Lower leg skin (tissue), 4 donors: ENCODE measurements around the gene ISY1. TPM values are rescaled to one million over a fixed set of nuclear protein-coding genes. Genes with fewer than 3 reads are reported as not detected.
A peak's percentile ranks its signal among the peaks of the same experiment; 100 is the strongest.

Experiments
- DNase-seq, 2 donors: peaks; one replicate each; pipeline ENCODE4 v3.0.0-alpha.2; 2019; ENCODE audit warnings: low spot score in 2 of 2
- H3K4me3 ChIP-seq: fragments of 200-600 bp; sonication (generic); 2 replicates; pipeline ENCODE4 v1.5.1; 2017; ENCODE audit warnings: mild to moderate bottlenecking, low read depth; ENCODE audit not compliant: poor library complexity, severe bottlenecking
- POLR2A ChIP-seq, 2 donors: fragments of 450-650 bp; IDR thresholded peaks; one replicate each; pipeline ENCODE4 v1.6.1; 2016 to 2017; ENCODE audit warnings: antibody characterized with exemption in 2 of 2, mild to moderate bottlenecking in 1 of 2, moderate library complexity in 1 of 2
- WGBS, 2 donors: methylation state at CpG; one replicate each; pipeline ENCODE4 v1.1.5; 2018; 5-methylcytosine and 5-hydroxymethylcytosine counted together
- intact Hi-C: fragments of 100-400 bp; cut with DNase I; formaldehyde crosslinking; loops from one replicate; pipeline ENCODE4 v1.15.0; 2023; ENCODE audit warnings: low total_unique reads
- total RNA-seq, 4 donors: library from RNA; depleted of rRNA; stranded (reverse); fragments of >200 nt; gene quantifications; one replicate each; pipeline ENCODE4 v1.1.0, GENCODE V29; 2016
- TF ChIP-seq, protein P1 (sequence below), 3 donors: fragments of 450-650 bp; IDR thresholded peaks; one replicate each; pipeline ENCODE4 v1.5.1; 2016; ENCODE audit warnings: antibody characterized with exemption in 3 of 3, mild to moderate bottlenecking in 3 of 3, moderate library complexity in 2 of 3

ISY1 gene
- total RNA-seq, 4 donors from 2014 or later = 15.5 to 22.8 (median 18.1) TPM

DNA sequence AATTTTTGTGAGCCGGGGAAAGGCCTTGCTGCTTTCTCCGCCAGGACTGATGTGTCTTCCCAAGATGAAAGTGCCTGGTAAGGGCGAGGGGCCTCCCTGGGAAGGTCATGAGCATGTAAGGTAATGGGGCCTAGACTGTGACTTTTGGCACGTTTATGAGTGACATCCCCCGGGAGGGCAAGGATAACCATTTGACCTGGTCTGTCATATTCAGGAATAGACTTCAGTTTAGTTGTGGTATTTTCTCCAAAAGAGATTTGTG, 23.5 kb upstream of the ISY1 start:
- TF ChIP-seq POLR2A (IDR thresholded peaks at IDR 0.05) = no peak
- TF ChIP-seq, protein P1, sequence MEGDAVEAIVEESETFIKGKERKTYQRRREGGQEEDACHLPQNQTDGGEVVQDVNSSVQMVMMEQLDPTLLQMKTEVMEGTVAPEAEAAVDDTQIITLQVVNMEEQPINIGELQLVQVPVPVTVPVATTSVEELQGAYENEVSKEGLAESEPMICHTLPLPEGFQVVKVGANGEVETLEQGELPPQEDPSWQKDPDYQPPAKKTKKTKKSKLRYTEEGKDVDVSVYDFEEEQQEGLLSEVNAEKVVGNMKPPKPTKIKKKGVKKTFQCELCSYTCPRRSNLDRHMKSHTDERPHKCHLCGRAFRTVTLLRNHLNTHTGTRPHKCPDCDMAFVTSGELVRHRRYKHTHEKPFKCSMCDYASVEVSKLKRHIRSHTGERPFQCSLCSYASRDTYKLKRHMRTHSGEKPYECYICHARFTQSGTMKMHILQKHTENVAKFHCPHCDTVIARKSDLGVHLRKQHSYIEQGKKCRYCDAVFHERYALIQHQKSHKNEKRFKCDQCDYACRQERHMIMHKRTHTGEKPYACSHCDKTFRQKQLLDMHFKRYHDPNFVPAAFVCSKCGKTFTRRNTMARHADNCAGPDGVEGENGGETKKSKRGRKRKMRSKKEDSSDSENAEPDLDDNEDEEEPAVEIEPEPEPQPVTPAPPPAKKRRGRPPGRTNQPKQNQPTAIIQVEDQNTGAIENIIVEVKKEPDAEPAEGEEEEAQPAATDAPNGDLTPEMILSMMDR (IDR thresholded peaks at IDR 0.05) = no peak
- peak overlapping the region; percentile 98 for H3K4me3 ChIP-seq
- intact Hi-C loops = no loop called here
- DNase-seq = no peak
- WGBS, 2 donors = 1% methylated on average over 5 of the region's 5 CpGs

DNA sequence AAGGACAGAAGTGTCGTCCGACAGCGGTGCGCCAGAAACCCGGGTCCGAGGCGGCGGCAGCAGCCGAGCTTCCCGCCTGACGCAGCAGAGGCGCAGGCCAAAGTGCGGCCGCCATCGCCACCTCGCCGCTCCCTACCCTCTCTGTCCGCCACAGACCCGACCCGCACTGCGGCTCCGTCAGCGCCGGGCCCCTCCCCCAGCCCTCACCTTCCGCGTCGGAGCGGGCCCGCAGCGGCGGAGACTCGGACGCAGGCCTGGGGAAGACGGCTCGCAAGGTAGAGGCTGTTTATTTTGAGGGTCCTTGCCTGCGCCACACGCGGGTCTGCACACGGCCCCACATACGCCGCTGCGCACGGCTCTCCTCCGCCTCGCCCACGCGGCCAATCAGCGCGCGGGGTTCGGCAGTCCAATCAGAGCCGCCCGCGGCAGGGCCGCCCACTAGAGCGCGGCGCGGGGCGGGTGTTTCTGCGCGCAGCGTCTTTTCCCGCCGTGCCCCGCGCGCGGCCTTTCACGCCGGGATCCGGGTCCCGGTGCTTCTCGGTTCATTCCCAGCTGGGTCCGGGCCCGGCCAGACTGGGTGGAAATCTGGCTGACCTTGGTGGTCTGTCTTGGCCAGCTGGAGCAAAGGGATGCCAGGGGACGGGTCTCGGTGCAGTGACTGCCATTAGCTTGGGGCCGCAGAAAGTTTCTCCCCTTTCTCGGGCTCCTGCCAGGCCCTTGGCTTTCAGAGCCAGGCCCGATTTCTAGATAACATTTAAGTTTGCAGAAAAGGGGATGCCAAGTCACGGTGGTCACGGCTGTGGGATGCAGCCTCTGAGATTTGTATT, 22.9 kb upstream of the ISY1 start, which contains the start of gene CNBP:
CNBP (minus strand) TSS at position 328 of the 827 bp plus-strand sequence. CDS start 12,139 bp downstream, outside the sequence.
- 0 to 1% methylated on average over 39 to 44 of the region's 83 CpGs for WGBS, 2 donors
- DNase-seq = peak; percentile 91 to 98
- H3K4me3 ChIP-seq = peak within 1 kb of the TSS; percentile 98
- TF ChIP-seq, protein P1 (IDR thresholded peaks at IDR 0.05) = no peak
- TF ChIP-seq POLR2A (IDR thresholded peaks at IDR 0.05) = peak in 1 of 2 donors; percentile 76
- intact Hi-C loops = no loop called here

DNA sequence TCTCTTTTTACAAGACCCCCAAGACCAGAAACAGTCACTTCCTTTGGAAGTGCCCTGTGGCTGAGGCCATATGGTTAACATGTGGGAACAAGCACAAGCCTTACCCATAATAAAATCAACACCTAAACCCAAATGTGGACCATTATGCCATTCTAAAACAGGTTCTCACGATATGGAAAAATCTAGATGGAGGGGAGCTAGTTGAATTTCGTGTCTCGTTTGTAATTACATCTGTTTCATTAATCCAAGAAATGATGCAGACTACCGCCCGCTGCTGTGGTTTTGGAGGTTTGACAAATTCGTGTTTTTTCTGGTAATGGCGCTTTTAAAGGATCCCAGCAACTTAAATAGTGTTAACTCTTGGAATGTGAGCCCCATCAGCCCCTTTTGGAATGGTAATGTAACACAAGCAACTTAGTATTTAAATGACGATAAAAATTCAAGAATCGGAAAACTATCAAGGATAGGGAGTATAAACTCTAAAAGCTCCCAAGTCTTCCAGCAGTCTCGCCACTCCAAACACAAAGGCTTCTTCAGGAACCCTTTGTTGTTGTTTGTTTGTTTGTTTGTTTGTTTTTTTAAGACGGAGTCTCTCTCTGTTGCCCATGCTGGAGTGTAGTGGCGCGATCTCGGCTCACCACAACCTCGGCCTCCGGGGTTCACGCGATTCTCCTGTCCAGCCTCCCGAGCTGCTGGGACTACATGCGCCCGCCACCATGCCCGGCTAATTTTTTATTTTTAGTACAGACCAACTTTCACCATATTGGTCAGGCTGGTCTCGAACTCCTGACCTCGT, 21.7 kb upstream of the ISY1 start:
- H3K4me3 ChIP-seq = peak overlapping the region; percentile 98
- DNase-seq = no peak
- no peak for TF ChIP-seq POLR2A (IDR thresholded peaks at IDR 0.05)
- TF ChIP-seq, protein P1 (IDR thresholded peaks at IDR 0.05) = no peak
- 0% methylated on average over 24 of the region's 24 CpGs for WGBS, 2 donors
- intact Hi-C loops = no loop called here

DNA sequence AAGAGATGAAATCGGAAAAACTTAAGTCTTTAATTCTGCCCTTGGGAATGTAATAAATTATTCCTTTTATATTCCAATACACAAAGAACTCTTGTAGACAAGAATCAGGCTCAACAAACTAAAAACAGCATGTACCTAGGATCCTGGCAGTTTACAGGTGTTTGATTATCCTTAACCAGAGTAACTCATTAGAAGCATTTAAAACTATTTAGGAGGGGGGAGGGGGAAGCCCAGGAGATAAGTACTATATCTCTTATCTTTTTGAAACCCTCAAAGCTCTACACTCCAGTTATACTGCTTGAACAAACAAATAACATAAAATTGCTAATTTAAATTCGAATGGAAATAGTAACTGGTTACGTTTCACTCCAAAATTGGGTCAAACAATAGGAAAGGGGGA, 21.0 kb upstream of the ISY1 start:
- WGBS, 2 donors = 6 to 8% methylated on average over 3 of the region's 3 CpGs
- no peak overlapping the region for H3K4me3 ChIP-seq
- TF ChIP-seq, protein P1 (IDR thresholded peaks at IDR 0.05) = no peak
- TF ChIP-seq POLR2A (IDR thresholded peaks at IDR 0.05) = no peak
- no peak for DNase-seq
- intact Hi-C loops = no loop called here

DNA sequence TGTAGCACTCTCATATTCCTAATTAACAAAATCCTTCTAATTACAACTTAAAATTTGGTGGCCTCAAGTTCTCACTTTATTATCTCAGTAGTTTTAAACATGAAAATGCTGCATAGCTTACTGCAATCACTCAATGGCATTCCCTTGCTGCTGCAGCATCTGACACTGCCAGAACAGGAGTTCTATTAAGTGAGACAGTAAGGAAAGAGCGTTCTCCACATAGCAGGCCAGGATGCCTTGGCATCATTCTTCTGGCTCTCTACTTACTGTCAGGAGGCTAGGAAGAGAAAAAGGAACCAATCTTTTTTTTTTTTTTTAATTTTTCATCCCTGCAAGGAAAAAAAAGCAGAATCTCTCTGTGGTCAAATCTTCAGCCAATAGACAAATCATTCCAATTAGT, 19.6 kb upstream of the ISY1 start:
- H3K4me3 ChIP-seq = no peak overlapping the region
- 26 to 37% methylated on average over 1 of the region's 1 CpG for WGBS, 2 donors
- intact Hi-C loops = no loop called here
- no peak for DNase-seq
- no peak for TF ChIP-seq POLR2A (IDR thresholded peaks at IDR 0.05)
- TF ChIP-seq, protein P1 (IDR thresholded peaks at IDR 0.05) = no peak
